ENCODE data around the gene GIT2. TPM values are rescaled to one million over a fixed set of nuclear protein-coding genes. Genes with fewer than 3 reads are reported as not detected.

Gene GIT2
- total and polyA plus RNA-seq, 7 donors = 10.8 to 29.7 (median 20.3) TPM

- no peak overlapping the region for H3K4me3 ChIP-seq
- TF ChIP-seq CTCF (IDR thresholded peaks at IDR 0.05) = no peak
- 63 to 68% (median 66%) methylated on average over 12 of the region's 12 CpGs for WGBS, 3 donors
- ATAC-seq (no peak), DNase-seq (no peak)
- no peaks in the 10 kb centered on the region for H3K4me1 ChIP-seq
- intact Hi-C loops (cut with DNase I) = no loop called here
- H3K9me3 ChIP-seq = no peaks in the 10 kb centered on the region
- no peaks in the 10 kb centered on the region for H3K27me3 ChIP-seq (ENCODE audit: insufficient read depth in 3 of 3, low read length in 2 of 3)
- H3K27ac ChIP-seq = no peak overlapping the region
- peaks cover 0 to 100% of the 10 kb centered on the region in 2 donors for H3K36me3 ChIP-seq (ENCODE audit: insufficient read depth in 1 of 2, low read depth in 1 of 2)
These were observed 83.3 kb downstream of the GIT2 start for GRCh38 chr12:109912855-109913321.

- no peaks in the 10 kb centered on the region for H3K4me1 ChIP-seq
- DNase-seq (no peak), ATAC-seq (no peak)
- no peak overlapping the region for H3K27ac ChIP-seq
- peaks cover 0 to 100% of the 10 kb centered on the region in 2 donors for H3K36me3 ChIP-seq (ENCODE audit: insufficient read depth in 1 of 2, low read depth in 1 of 2)
- TF ChIP-seq CTCF (IDR thresholded peaks at IDR 0.05) = no peak
- no peaks in the 10 kb centered on the region for H3K27me3 ChIP-seq (ENCODE audit: insufficient read depth in 3 of 3, low read length in 2 of 3)
- H3K4me3 ChIP-seq = no peak overlapping the region
- 76 to 80% (median 78%) methylated on average over 12 of the region's 12 CpGs for WGBS, 3 donors
- no peaks in the 10 kb centered on the region for H3K9me3 ChIP-seq
- intact Hi-C loops (cut with DNase I) = no loop called here
These were observed 85.2 kb downstream of the GIT2 start for GRCh38 chr12:109910969-109911348.

- WGBS, 3 donors = 79 to 90% (median 80%) methylated on average over 8 of the region's 8 CpGs
- Histone ChIP-seq H3K4me3 (no peak overlapping the region), H3K27ac (no peak overlapping the region), H3K4me1 (no peaks in the 10 kb centered on the region), H3K9me3 (no peaks in the 10 kb centered on the region), H3K27me3 (ENCODE audit: insufficient read depth in 3 of 3, low read length in 2 of 3) (no peaks in the 10 kb centered on the region), H3K36me3 (ENCODE audit: insufficient read depth in 1 of 2, low read depth in 1 of 2) (peaks cover 0 to 100% of the 10 kb centered on the region in 2 donors)
- intact Hi-C loops (cut with DNase I) = no loop called here
- DNase-seq (no peak), ATAC-seq (no peak)
- no peak for TF ChIP-seq CTCF (IDR thresholded peaks at IDR 0.05)
These were observed 85.8 kb downstream of the GIT2 start for GRCh38 chr12:109910254-109910968.

GRCh38 chr12:109905301-109905700 is 90.9 kb downstream of the GIT2 start:
- no peaks in the 10 kb centered on the region for H3K9me3 ChIP-seq
- no peak for ATAC-seq
- TF ChIP-seq CTCF (IDR thresholded peaks at IDR 0.05) = no peak
- no peak for DNase-seq
- no peaks in the 10 kb centered on the region for H3K27me3 ChIP-seq (ENCODE audit: insufficient read depth in 3 of 3, low read length in 2 of 3)
- H3K27ac ChIP-seq = no peak overlapping the region
- WGBS, 3 donors = 94 to 96% (median 96%) methylated on average over 10 of the region's 10 CpGs
- peaks cover 12% of the 10 kb centered on the region for H3K4me1 ChIP-seq
- intact Hi-C loops (cut with DNase I) = no loop called here
- H3K4me3 ChIP-seq = no peak overlapping the region
- peaks cover 0 to 77% of the 10 kb centered on the region in 2 donors for H3K36me3 ChIP-seq (ENCODE audit: insufficient read depth in 1 of 2, low read depth in 1 of 2)
